Measurements from ENCODE around the gene NTMT1. TPM values are rescaled to one million over a fixed set of nuclear protein-coding genes. Genes with fewer than 3 reads are reported as not detected.

NTMT1 gene
- total and polyA plus RNA-seq, 7 donors, result 67.5 to 178 (median 92.9) TPM

DNA sequence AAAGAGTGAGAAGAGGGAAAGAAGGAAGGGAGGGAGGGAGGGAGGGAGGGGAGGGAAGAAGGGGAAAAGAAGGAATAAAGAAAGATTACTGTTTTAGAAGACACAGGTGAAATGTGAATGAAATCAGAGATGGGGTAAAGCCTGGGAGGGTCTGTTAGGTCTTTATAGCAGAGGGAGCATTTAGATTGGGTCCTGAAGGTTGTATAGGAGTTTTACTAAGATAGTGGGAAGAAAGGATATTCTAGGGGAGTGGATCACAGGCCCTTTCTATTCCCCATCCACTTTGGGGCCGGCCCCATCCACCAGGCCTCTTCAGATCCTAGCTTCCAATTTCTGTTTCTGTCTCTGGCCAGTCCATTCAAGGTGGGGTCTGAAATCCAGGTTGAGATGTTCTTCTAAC, 40.6 kb upstream of the NTMT1 start:
- no peak overlapping the region for H3K4me3 ChIP-seq
- DNase-seq (no peak), ATAC-seq (no peak)
- WGBS, 3 donors, result 100% methylated on average over 1 of the region's 1 CpG
- no peaks in the 10 kb centered on the region for H3K36me3 ChIP-seq (ENCODE audit: insufficient read depth in 1 of 2, low read depth in 1 of 2)
- peaks cover 9% of the 10 kb centered on the region for H3K4me1 ChIP-seq
- no peak for TF ChIP-seq CTCF (IDR thresholded peaks at IDR 0.05)
- intact Hi-C loops (cut with DNase I), result no loop called here
- H3K27me3 ChIP-seq (ENCODE audit: insufficient read depth in 3 of 3, low read length in 2 of 3), result no peaks in the 10 kb centered on the region
- no peaks in the 10 kb centered on the region for H3K9me3 ChIP-seq
- H3K27ac ChIP-seq, result no peak overlapping the region

DNA sequence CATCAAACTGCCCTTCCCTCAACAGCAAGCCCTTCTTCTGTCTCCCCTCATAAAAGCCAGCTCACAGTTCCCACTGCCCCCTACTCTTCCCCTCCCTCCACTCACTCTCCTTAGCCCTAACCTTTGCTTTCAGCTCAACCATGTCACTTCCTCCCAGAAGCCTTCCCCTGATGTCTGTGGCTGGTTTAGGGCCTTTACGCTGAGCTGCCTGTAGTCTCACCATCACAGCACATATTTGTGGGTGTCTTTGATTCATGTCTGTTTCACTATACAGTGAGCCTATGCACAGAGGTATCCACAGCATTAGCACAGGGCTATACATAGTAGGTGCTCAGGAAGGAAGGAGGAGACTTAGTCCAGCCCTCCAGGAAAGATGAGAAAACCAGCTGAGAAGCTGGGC, 39.7 kb upstream of the NTMT1 start:
- WGBS, 3 donors, result 97 to 100% (median 97%) methylated on average over 1 of the region's 1 CpG
- Histone ChIP-seq H3K4me3 (no peak overlapping the region), H3K27me3 (ENCODE audit: insufficient read depth in 3 of 3, low read length in 2 of 3) (no peaks in the 10 kb centered on the region), H3K36me3 (ENCODE audit: insufficient read depth in 1 of 2, low read depth in 1 of 2) (no peaks in the 10 kb centered on the region), H3K9me3 (no peaks in the 10 kb centered on the region), H3K27ac (peak overlapping the region; percentile 78), H3K4me1 (peaks cover 9% of the 10 kb centered on the region)
- no peak for ATAC-seq
- no peak for DNase-seq
- intact Hi-C loops (cut with DNase I), result no loop called here
- no peak for TF ChIP-seq CTCF (IDR thresholded peaks at IDR 0.05)

DNA sequence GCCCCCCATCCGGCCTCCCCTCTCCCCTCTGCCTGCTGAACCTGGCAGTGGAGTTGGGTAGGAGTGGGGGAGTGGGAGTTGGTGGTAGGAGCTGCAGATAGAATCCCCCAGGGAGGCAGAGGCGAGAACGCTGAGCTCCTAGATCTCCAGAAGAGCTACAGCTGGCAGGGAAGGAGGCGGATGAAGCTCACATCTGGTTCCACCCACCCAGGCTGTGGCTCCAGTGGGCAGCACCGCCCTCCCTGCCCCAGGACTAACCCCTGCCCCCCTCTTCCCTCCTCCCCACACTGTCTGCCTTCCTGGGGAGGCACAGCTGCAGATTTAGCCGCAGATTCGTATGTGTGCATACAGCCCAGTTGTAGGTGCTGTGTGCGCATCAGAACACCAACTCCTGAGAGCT, 39.3 kb upstream of the NTMT1 start:
- no peaks in the 10 kb centered on the region for H3K36me3 ChIP-seq (ENCODE audit: insufficient read depth in 1 of 2, low read depth in 1 of 2)
- peak overlapping the region; percentile 78 for H3K27ac ChIP-seq
- ATAC-seq (no peak), DNase-seq (no peak)
- no peaks in the 10 kb centered on the region for H3K9me3 ChIP-seq
- WGBS, 3 donors, result 67 to 84% (median 75%) methylated on average over 8 of the region's 8 CpGs
- no peaks in the 10 kb centered on the region for H3K27me3 ChIP-seq (ENCODE audit: insufficient read depth in 3 of 3, low read length in 2 of 3)
- intact Hi-C loops (cut with DNase I), result no loop called here
- H3K4me1 ChIP-seq, result peaks cover 9% of the 10 kb centered on the region
- TF ChIP-seq CTCF (IDR thresholded peaks at IDR 0.05), result no peak
- H3K4me3 ChIP-seq, result no peak overlapping the region

DNA sequence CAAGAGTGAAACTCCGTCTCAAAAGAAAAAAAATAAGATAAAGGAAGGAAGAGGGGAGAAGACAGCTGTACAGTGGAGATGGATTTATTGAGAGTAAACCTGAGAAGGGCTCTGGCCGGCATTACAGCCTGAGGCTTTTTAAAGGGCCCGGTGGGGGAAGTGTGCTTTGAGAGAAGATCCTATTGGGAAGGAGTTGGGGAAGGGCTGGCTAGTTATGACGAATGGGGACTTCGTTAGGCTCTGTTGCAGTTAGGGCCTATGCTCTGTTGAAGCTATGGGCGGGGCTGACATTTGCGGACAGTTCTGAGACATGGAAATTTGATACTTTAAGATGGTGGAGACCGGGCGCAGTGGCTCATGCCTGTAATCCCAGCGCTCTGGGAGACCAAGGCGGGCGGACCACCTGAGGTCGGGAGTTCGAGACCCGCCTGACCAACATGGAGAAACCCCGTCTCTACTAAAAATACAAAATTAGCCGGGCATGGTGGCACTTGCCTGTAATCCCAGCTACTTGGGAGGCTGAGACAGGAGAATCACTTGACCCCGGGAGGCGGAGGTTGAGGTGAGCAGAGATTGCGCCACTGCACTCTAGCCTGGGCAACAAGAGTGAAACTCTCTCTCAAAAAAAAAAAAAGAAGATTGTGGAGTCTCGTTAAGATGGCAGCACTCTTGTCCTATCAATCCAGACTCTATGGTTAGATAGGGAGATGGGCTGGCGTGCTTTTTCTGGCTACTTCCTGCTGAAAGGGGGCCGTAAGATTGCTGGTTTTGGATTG, 38.3 kb upstream of the NTMT1 start:
- no peaks in the 10 kb centered on the region for H3K9me3 ChIP-seq
- H3K27me3 ChIP-seq (ENCODE audit: insufficient read depth in 3 of 3, low read length in 2 of 3), result no peaks in the 10 kb centered on the region
- WGBS, 3 donors, result 49 to 68% (median 51%) methylated on average over 23 of the region's 23 CpGs
- ATAC-seq, result peak; percentile 90 to 96 (median 93)
- peaks cover 9% of the 10 kb centered on the region for H3K4me1 ChIP-seq
- H3K36me3 ChIP-seq (ENCODE audit: insufficient read depth in 1 of 2, low read depth in 1 of 2), result no peaks in the 10 kb centered on the region
- peak in 1 of 2 donors; percentile 77 for DNase-seq
- TF ChIP-seq CTCF (IDR thresholded peaks at IDR 0.05), result no peak
- peak overlapping the region; percentile 78 for H3K27ac ChIP-seq
- H3K4me3 ChIP-seq, result no peak overlapping the region
- intact Hi-C loops (cut with DNase I), result no loop called here

DNA sequence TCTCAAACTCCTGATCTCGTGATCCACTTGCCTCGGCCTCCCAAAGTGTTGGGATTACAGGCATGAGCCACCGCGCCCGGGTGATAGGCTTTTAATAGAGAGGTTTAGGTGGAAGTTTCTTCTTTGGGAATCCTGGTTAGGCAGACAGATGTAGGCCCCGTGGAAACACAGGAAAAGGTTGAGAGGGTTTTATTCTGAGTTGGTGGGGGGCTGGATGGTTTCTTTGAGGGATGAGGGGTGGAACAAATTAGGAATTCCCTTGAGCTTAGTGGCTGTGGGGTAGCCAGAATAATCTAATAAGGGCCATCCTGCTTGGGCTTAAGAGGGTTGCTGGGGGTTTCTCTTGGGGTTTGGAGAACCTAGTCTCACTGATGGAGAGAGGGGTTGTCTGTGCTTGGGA, 35.5 kb upstream of the NTMT1 start:
- Histone ChIP-seq H3K4me1 (peaks cover 6% of the 10 kb centered on the region), H3K4me3 (no peak overlapping the region), H3K9me3 (no peaks in the 10 kb centered on the region), H3K36me3 (ENCODE audit: insufficient read depth in 1 of 2, low read depth in 1 of 2) (no peaks in the 10 kb centered on the region), H3K27ac (no peak overlapping the region), H3K27me3 (ENCODE audit: insufficient read depth in 3 of 3, low read length in 2 of 3) (no peaks in the 10 kb centered on the region)
- DNase-seq (no peak), ATAC-seq (no peak)
- TF ChIP-seq CTCF (IDR thresholded peaks at IDR 0.05), result no peak
- intact Hi-C loops (cut with DNase I), result no loop called here
- WGBS, 3 donors, result 76 to 78% (median 77%) methylated on average over 6 of the region's 6 CpGs

All from psoas muscle (tissue), 8 donors.